ENCODE results near the gene PIGK.

Gene PIGK

DNA sequence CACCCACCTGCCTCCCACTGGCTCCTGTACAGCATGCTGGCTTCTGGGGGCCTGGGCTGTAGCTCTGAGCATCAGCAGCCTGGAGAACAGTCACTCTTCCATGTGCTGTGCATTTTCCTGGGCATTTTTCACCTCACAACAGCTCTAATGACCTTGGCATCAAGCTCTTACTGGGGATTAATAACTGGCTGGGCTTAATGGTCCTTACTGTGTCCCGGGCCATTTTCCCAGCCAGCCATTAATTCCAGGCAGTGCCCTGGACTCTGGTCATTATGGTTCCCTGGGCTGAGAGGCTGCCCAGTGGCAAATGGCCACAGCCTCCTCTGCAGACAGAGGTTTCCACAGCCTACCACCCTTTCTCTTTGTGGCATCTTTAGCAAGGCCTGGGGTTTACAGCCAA is 180.1 kb downstream of the PIGK start:
- Histone ChIP-seq H3K4me1 (ENCODE audit: control insufficient read depth, insufficient read depth, low read length) (peaks cover 7% of the 10 kb centered on the region), H3K36me3 (ENCODE audit: control insufficient read depth, insufficient read depth, low read length, severe bottlenecking) (no peaks in the 10 kb centered on the region), H3K9me3 (ENCODE audit: control insufficient read depth, low read length) (no peaks in the 10 kb centered on the region), H3K9ac (ENCODE audit: low read length) (no peak overlapping the region), H3K27me3 (replicated peaks; ENCODE audit: control insufficient read depth, insufficient read depth, low read length) (no peaks in the 10 kb centered on the region), H3K4me3 (ENCODE audit: low read length) (no peak overlapping the region)
- DNase-seq (ENCODE audit: low read depth) = no peak
